A673 (cell line): ENCODE results near the gene SLC15A5. TPM values are rescaled to one million over a fixed set of nuclear protein-coding genes. Genes with fewer than 3 reads are reported as not detected.

ENCODE experiments used
- BruUV-seq: library from RNA; stranded (reverse); fragments of 400-500 nt; replicated peaks from 2 replicates; lab custom pipeline; 2021; lab: Mats Ljungman, UMichigan
- CTCF ChIA-PET: fragments of 300-600 bp; sonication (Branson Sonifier 250); formaldehyde crosslinking; loops from one replicate; lab custom pipeline; 2022; ENCODE audit warnings: antibody characterized with exemption; lab: Charles Lee
- POLR2A ChIA-PET: fragments of 300-600 bp; sonication (Branson Sonifier 250); formaldehyde crosslinking; loops from one replicate; lab custom pipeline; 2022; ENCODE audit warnings: antibody characterized with exemption; ENCODE audit not compliant: low non-redundant PET; lab: Charles Lee
- DNase-seq: peaks from one replicate; pipeline ENCODE4 v3.0.0-alpha.2; 2015; ENCODE audit warnings: low spot score
- H3K27ac ChIP-seq: fragments of 200-600 bp; sonication (generic); 2 replicates; pipeline ENCODE4 v1.5.1; 2016; ENCODE audit warnings: mixed run types, low read depth, mild to moderate bottlenecking, mixed read lengths, antibody characterized with exemption, low read length; ENCODE audit not compliant: poor library complexity, severe bottlenecking
- H3K27me3 ChIP-seq: fragments of 200-600 bp; sonication (generic); replicated peaks from 2 replicates; pipeline ENCODE4 v1.6.1; 2017; ENCODE audit warnings: mixed run types, low read depth, mild to moderate bottlenecking, mixed read lengths, antibody characterized with exemption, low read length; ENCODE audit not compliant: insufficient read depth, poor library complexity
- H3K36me3 ChIP-seq: fragments of 200-600 bp; sonication (generic); 2 replicates; pipeline ENCODE4 v1.6.1; 2016; ENCODE audit warnings: mixed run types, mild to moderate bottlenecking, mixed read lengths, antibody characterized with exemption, low read length; ENCODE audit not compliant: insufficient read depth, poor library complexity, severe bottlenecking
- H3K4me1 ChIP-seq: fragments of 200-600 bp; sonication (generic); 2 replicates; pipeline ENCODE4 v1.6.1; 2017; ENCODE audit warnings: mixed run types, mild to moderate bottlenecking, mixed read lengths, antibody characterized with exemption, low read length; ENCODE audit not compliant: insufficient read depth, poor library complexity, severe bottlenecking
- H3K4me3 ChIP-seq: fragments of 200-600 bp; sonication (generic); 2 replicates; pipeline ENCODE4 v1.5.1; 2016; ENCODE audit warnings: low read depth, mixed run types, mild to moderate bottlenecking, mixed read lengths, low read length; ENCODE audit not compliant: poor library complexity, severe bottlenecking
- H3K9me3 ChIP-seq: fragments of 200-600 bp; sonication (generic); 2 replicates; pipeline ENCODE4 v1.6.1; 2016; ENCODE audit warnings: mixed run types, low read depth, mild to moderate bottlenecking, mixed read lengths, antibody characterized with exemption, low read length; ENCODE audit not compliant: poor library complexity, severe bottlenecking
- CTCF ChIP-seq: fragments of 300-800, 200-600 bp; sonication (generic); conservative IDR thresholded peaks from 2 replicates; pipeline ENCODE4 v1.5.1; 2017; ENCODE audit warnings: low read depth, mild to moderate bottlenecking, antibody characterized with exemption, low read length, moderate library complexity, mixed read lengths
- EZH2 ChIP-seq: fragments of 200-600 bp; sonication (generic); IDR thresholded peaks from 2 replicates; pipeline ENCODE4 v1.6.1; 2017; ENCODE audit warnings: borderline replicate concordance, low read depth, mild to moderate bottlenecking, mixed read lengths, antibody characterized with exemption, low read length; ENCODE audit not compliant: poor library complexity, severe bottlenecking
- intact Hi-C: fragments of 100-400 bp; cut with micrococcal nuclease; formaldehyde crosslinking; loops from one replicate; pipeline ENCODE4 v1.10.0; 2022; ENCODE audit not compliant: unreplicated experiment
- total RNA-seq: library from RNA; stranded (reverse); gene quantifications from 2 replicates; pipeline ENCODE4 v1.2.3, GENCODE V29; 2021

The SLC15A5 gene
- total RNA-seq, 1 experiment from 2014 or later: not detected

- no peak for DNase-seq
- Histone ChIP-seq H3K27ac (no peak overlapping the region), H3K9me3 (peaks cover 14% of the 10 kb centered on the region), H3K4me1 (no peaks in the 10 kb centered on the region), H3K4me3 (no peak overlapping the region), H3K36me3 (no peaks in the 10 kb centered on the region), H3K27me3 (no peaks in the 10 kb centered on the region)
- intact Hi-C loops: no loop called here
- no TSS peak for BruUV-seq
- CTCF ChIA-PET: no interaction called here
- TF ChIP-seq CTCF (no peak), EZH2 (no peak)
- POLR2A ChIA-PET: no interaction called here
Measured at GRCh38 chr12:16310934-16311333, 33.4 kb upstream of the SLC15A5 start.

- H3K4me3 ChIP-seq: no peak overlapping the region
- DNase-seq: peak; percentile 15
- TF ChIP-seq EZH2: no peak
- no peak for TF ChIP-seq CTCF
- ChIA-PET POLR2A (no interaction called here), CTCF (no interaction called here)
- no peaks in the 10 kb centered on the region for H3K36me3 ChIP-seq
- no TSS peak for BruUV-seq
- peaks cover 7% of the 10 kb centered on the region for H3K4me1 ChIP-seq
- H3K27me3 ChIP-seq: no peaks in the 10 kb centered on the region
- intact Hi-C loops: no loop called here
- H3K9me3 ChIP-seq: peaks cover 14% of the 10 kb centered on the region
- no peak overlapping the region for H3K27ac ChIP-seq
Measured at GRCh38 chr12:16307856-16308475, 30.5 kb upstream of the SLC15A5 start.

- ChIA-PET POLR2A (no interaction called here), CTCF (no interaction called here)
- intact Hi-C loops: no loop called here
- no peak overlapping the region for H3K4me3 ChIP-seq
- no peak overlapping the region for H3K27ac ChIP-seq
- no peaks in the 10 kb centered on the region for H3K27me3 ChIP-seq
- BruUV-seq: no TSS peak
- no peaks in the 10 kb centered on the region for H3K36me3 ChIP-seq
- H3K9me3 ChIP-seq: no peaks in the 10 kb centered on the region
- peak; percentile 8 for DNase-seq
- TF ChIP-seq CTCF (no peak), EZH2 (no peak)
- H3K4me1 ChIP-seq: peaks cover 13% of the 10 kb centered on the region
Measured at GRCh38 chr12:16303939-16304338, 26.5 kb upstream of the SLC15A5 start.
